HepG2 (cell line): ENCODE results near the gene EYA2. TPM values are rescaled to one million over a fixed set of nuclear protein-coding genes. Genes with fewer than 3 reads are reported as not detected.

ENCODE experiments used
- ATAC-seq: fragments of 200-7000 bp; cut with Tn5 transposase; 3 replicates; pipeline ENCODE4 v1.9.1; 2020; ENCODE audit warnings: mild to moderate bottlenecking, moderate library complexity
- BruUV-seq: library from RNA; stranded (reverse); fragments of 400-500 nt; replicated peaks from 2 replicates; lab custom pipeline; 2021; lab: Mats Ljungman, UMichigan
- CTCF ChIA-PET: fragments of 300-600 bp; formaldehyde crosslinking; extraction: SDS; loops from one replicate; lab custom pipeline; 2021; ENCODE audit warnings: low total read pairs, inconsistent platforms, low intra/inter-chr PET ratio; lab: Yijun Ruan, JAX
- POLR2A ChIA-PET: fragments of 350-600 bp; sonication (Branson Sonifier 250); formaldehyde crosslinking; loops from one replicate; lab custom pipeline; 2020; ENCODE audit warnings: antibody characterized with exemption, inconsistent platforms; lab: Yijun Ruan, JAX
- DNase-seq: peaks from one replicate; pipeline ENCODE4 v3.0.0-alpha.2; 2015; ENCODE audit warnings: low spot score
- FAIRE-seq: peaks from 3 replicates; lab custom pipeline; 2011; peaks lifted over from hg19 to GRCh38; lab: Jason Lieb, UNC
- H2AFZ ChIP-seq: one replicate; pipeline ENCODE4 v1.6.1; 2011; ENCODE audit warnings: low read length, inconsistent platforms
- H3K27ac ChIP-seq: fragments of 300-600 bp; 3 replicates; pipeline ENCODE4 v1.8.0; 2011; ENCODE audit warnings: mixed run types, mild to moderate bottlenecking, mixed read lengths, low read length, inconsistent platforms; ENCODE audit not compliant: insufficient read depth; ENCODE audit errors: extremely low read length
- H3K27me3 ChIP-seq, 2 experiments: fragments of 200-600 bp in 1 of 2; 2 replicates in 1 of 2; 3 replicates in 1 of 2; pipeline versions ENCODE4 v1.6.0 to v1.8.0; 2011; ENCODE audit warnings: low read length in 2 of 2, mild to moderate bottlenecking in 2 of 2, moderate library complexity in 2 of 2, inconsistent platforms in 1 of 2; ENCODE audit not compliant: insufficient read depth in 2 of 2, control insufficient read depth in 1 of 2
- H3K36me3 ChIP-seq, 2 experiments: fragments of 200-600 bp in 1 of 2; replicated peaks in 1 of 2; 2 replicates in 1 of 2; 3 replicates in 1 of 2; pipeline versions ENCODE4 v1.5.1 to v1.8.0; 2011; ENCODE audit warnings: low read length in 2 of 2, inconsistent platforms in 1 of 2; ENCODE audit not compliant: insufficient read depth in 2 of 2, control insufficient read depth in 1 of 2
- H3K4me1 ChIP-seq: 2 replicates; pipeline ENCODE4 v1.5.1; 2012; ENCODE audit warnings: low read length, inconsistent platforms; ENCODE audit not compliant: insufficient read depth
- H3K4me2 ChIP-seq: 2 replicates; pipeline ENCODE4 v1.6.0; 2011; ENCODE audit warnings: low read depth, low read length, inconsistent platforms
- H3K4me3 ChIP-seq, 3 experiments: fragments of 200-600 bp in 1 of 3; sonication (generic), shearing (Covaris generic) in 1 of 3; replicated peaks in 1 of 3; 2 replicates each; pipeline ENCODE4 v1.5.1; 2011 to 2016; ENCODE audit warnings: low read length in 3 of 3, inconsistent platforms in 2 of 3, low read depth in 2 of 3, mild to moderate bottlenecking in 2 of 3, control low read depth in 1 of 3, mixed read lengths in 1 of 3; ENCODE audit not compliant: insufficient read depth in 1 of 3
- H3K79me2 ChIP-seq: one replicate; pipeline ENCODE4 v1.6.1; 2011; ENCODE audit warnings: low read length, inconsistent platforms; ENCODE audit not compliant: insufficient read depth
- H3K9ac ChIP-seq: 2 replicates; pipeline ENCODE4 v1.6.0; 2011; ENCODE audit warnings: mild to moderate bottlenecking, low read depth, low read length, inconsistent platforms; ENCODE audit not compliant: insufficient read depth
- H3K9me3 ChIP-seq: 2 replicates; pipeline ENCODE4 v1.5.1; 2012; ENCODE audit warnings: mild to moderate bottlenecking, low read length
- H4K20me1 ChIP-seq: 2 replicates; pipeline ENCODE4 v1.6.0; 2011; ENCODE audit warnings: inconsistent platforms, mild to moderate bottlenecking, low read length, moderate library complexity; ENCODE audit not compliant: insufficient read depth
- RXRB ChIP-seq: IDR thresholded peaks from 2 replicates; pipeline ENCODE4 v1.6.1; 2016; ENCODE audit warnings: borderline replicate concordance, missing genetic modification reagents, missing compliant biosample characterization
- SKI ChIP-seq: fragments of 450-650 bp; IDR thresholded peaks from one replicate; pipeline ENCODE4 v1.6.1; 2018; ENCODE audit warnings: mild to moderate bottlenecking; ENCODE audit not compliant: partially characterized antibody
- SNAPC2 ChIP-seq: sonication (generic); formaldehyde crosslinking; IDR thresholded peaks from 2 replicates; pipeline ENCODE4 v1.8.1; 2022; ENCODE audit warnings: mild to moderate bottlenecking, missing genetic modification reagents
- ZNF768 ChIP-seq: sonication (generic); formaldehyde crosslinking; IDR thresholded peaks from 2 replicates; pipeline ENCODE4 v1.4.0; 2020; ENCODE audit warnings: missing genetic modification reagents
- WGBS: methylation state at CpG from one replicate; pipeline ENCODE4 v1.1.6; 2017; ENCODE audit warnings: low lambda C conversion rate; 5-methylcytosine and 5-hydroxymethylcytosine counted together
- in situ Hi-C: cut with HindIII; loops from 2 replicates; pipeline ENCODE4 v1.10.0; 2017; ENCODE audit warnings: low pct_unique_long_range_greater_than_20kb; ENCODE audit not compliant: extremely low pct_ligation_motif_present
- intact Hi-C: fragments of 100-400 bp; cut with micrococcal nuclease; formaldehyde crosslinking; loops from one replicate; pipeline ENCODE4 v1.10.0; 2022; ENCODE audit not compliant: unreplicated experiment
- polyA plus RNA-seq, 8 experiments: library from polyadenylated mRNA; depleted of rRNA in 3 of 8; stranded (reverse) in 7 of 8; unstranded in 1 of 8; fragments of >200 nt; fragmentation: Illumina TruSeq in 4 of 8; extraction: Trizol in 4 of 8; gene quantifications; 2 replicates each; pipeline versions ENCODE4 v1.2.1 to v1.2.3, GENCODE V29; 2011 to 2016; ENCODE audit warnings: low read depth in 4 of 8, missing spikeins in 1 of 8, mixed read lengths in 1 of 8; ENCODE audit not compliant: insufficient read depth in 1 of 8
- total RNA-seq, 5 experiments: library from RNA; depleted of rRNA; stranded (reverse); fragments of >200 nt; fragmentation: Illumina TruSeq; extraction: Trizol; gene quantifications; 2 replicates each; pipeline ENCODE4 v1.2.3, GENCODE V29; 2016; ENCODE audit warnings: low read depth in 1 of 5
- TF ChIP-seq, protein P1 (sequence below): sonication (generic); formaldehyde crosslinking; IDR thresholded peaks from 2 replicates; pipeline ENCODE4 v1.4.0; 2020; ENCODE audit warnings: missing genetic modification reagents

Gene EYA2
- total and polyA plus RNA-seq, 2 of the 13 experiments (the other 11 are each of a cell fraction or from before 2014, with no cell fraction given): not detected

- Histone ChIP-seq H3K36me3 (no peaks in the 10 kb centered on the region), H3K79me2 (no peaks in the 10 kb centered on the region), H3K27me3 (peaks cover 11 to 33% of the 10 kb centered on the region in 2 experiments; a peak in 4 of 5 replicates), H3K9ac (no peak overlapping the region), H3K4me3 (no peak overlapping the region), H3K27ac (no peak overlapping the region), H3K9me3 (no peaks in the 10 kb centered on the region)
- no peak for FAIRE-seq
- ChIA-PET POLR2A (no interaction called here), CTCF (no interaction called here)
- no TSS peak for BruUV-seq
- TF ChIP-seq RXRB (no peak), SNAPC2 (no peak), ZNF768 (CRISPR knock-in tag) (no peak), SKI (no peak)
- TF ChIP-seq, protein P1, sequence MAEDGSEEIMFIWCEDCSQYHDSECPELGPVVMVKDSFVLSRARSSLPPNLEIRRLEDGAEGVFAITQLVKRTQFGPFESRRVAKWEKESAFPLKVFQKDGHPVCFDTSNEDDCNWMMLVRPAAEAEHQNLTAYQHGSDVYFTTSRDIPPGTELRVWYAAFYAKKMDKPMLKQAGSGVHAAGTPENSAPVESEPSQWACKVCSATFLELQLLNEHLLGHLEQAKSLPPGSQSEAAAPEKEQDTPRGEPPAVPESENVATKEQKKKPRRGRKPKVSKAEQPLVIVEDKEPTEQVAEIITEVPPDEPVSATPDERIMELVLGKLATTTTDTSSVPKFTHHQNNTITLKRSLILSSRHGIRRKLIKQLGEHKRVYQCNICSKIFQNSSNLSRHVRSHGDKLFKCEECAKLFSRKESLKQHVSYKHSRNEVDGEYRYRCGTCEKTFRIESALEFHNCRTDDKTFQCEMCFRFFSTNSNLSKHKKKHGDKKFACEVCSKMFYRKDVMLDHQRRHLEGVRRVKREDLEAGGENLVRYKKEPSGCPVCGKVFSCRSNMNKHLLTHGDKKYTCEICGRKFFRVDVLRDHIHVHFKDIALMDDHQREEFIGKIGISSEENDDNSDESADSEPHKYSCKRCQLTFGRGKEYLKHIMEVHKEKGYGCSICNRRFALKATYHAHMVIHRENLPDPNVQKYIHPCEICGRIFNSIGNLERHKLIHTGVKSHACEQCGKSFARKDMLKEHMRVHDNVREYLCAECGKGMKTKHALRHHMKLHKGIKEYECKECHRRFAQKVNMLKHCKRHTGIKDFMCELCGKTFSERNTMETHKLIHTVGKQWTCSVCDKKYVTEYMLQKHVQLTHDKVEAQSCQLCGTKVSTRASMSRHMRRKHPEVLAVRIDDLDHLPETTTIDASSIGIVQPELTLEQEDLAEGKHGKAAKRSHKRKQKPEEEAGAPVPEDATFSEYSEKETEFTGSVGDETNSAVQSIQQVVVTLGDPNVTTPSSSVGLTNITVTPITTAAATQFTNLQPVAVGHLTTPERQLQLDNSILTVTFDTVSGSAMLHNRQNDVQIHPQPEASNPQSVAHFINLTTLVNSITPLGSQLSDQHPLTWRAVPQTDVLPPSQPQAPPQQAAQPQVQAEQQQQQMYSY (CRISPR knock-in tag): no peak
- TF ChIP-seq, all 625 proteins: peak for 0
- Histone ChIP-seq H2AFZ (no peak overlapping the region), H4K20me1 (no peaks in the 10 kb centered on the region), H3K4me1 (no peaks in the 10 kb centered on the region), H3K4me2 (no peak overlapping the region)
- DNase-seq (no peak), ATAC-seq (no peak)
- in situ Hi-C loops: no loop called here
- intact Hi-C loops: no loop called here
- WGBS: 15% methylated on average over 8 of the region's 8 CpGs
Measured at GRCh38 chr20:46979603-46980241, 85.1 kb downstream of the EYA2 start.
